ENCODE measurements around the gene ARHGAP26. TPM values are rescaled to one million over a fixed set of nuclear protein-coding genes. Genes with fewer than 3 reads are reported as not detected.

The ARHGAP26 gene
- total RNA-seq, 4 donors from 2014 or later = 11.0 to 23.3 (median 14.3) TPM

- TF ChIP-seq POLR2A (IDR thresholded peaks at IDR 0.05) (no peak), CTCF (IDR thresholded peaks at IDR 0.05) (no peak)
- no peak overlapping the region for H3K4me3 ChIP-seq (ENCODE audit: low read depth, poor library complexity, severe bottlenecking)
- WGBS, 2 donors = 11 to 12% methylated on average over 5 of the region's 5 CpGs
- no peak for DNase-seq (ENCODE audit: low spot score in 2 of 2)
- intact Hi-C loops (cut with DNase I; ENCODE audit: low total_unique reads) = no loop called here
These were observed 294.1 kb downstream of the ARHGAP26 start for GRCh38 chr5:143064218-143064641.

GRCh38 chr5:143064676-143065075 lies 294.5 kb downstream of the ARHGAP26 start:
- intact Hi-C loops (cut with DNase I; ENCODE audit: low total_unique reads) = no loop called here
- WGBS, 2 donors = 27 to 37% methylated on average over 2 of the region's 2 CpGs
- TF ChIP-seq POLR2A (IDR thresholded peaks at IDR 0.05) (no peak), CTCF (IDR thresholded peaks at IDR 0.05) (no peak)
- no peak overlapping the region for H3K4me3 ChIP-seq (ENCODE audit: low read depth, poor library complexity, severe bottlenecking)
- DNase-seq (ENCODE audit: low spot score in 2 of 2) = no peak

- H3K4me3 ChIP-seq (ENCODE audit: low read depth, poor library complexity, severe bottlenecking) = no peak overlapping the region
- no peak for TF ChIP-seq CTCF (IDR thresholded peaks at IDR 0.05)
- no peak for TF ChIP-seq POLR2A (IDR thresholded peaks at IDR 0.05)
- WGBS, 2 donors = 49 to 52% methylated on average over 10 of the region's 10 CpGs
- DNase-seq (ENCODE audit: low spot score in 2 of 2) = no peak
- intact Hi-C loops (cut with DNase I; ENCODE audit: low total_unique reads) = no loop called here
These were observed 295.2 kb downstream of the ARHGAP26 start for GRCh38 chr5:143065185-143065965.

GRCh38 chr5:143065996-143066522 lies 295.9 kb downstream of the ARHGAP26 start:
- intact Hi-C loops (cut with DNase I; ENCODE audit: low total_unique reads) = no loop called here
- no peak for DNase-seq (ENCODE audit: low spot score in 2 of 2)
- 98% methylated on average over 7 of the region's 7 CpGs for WGBS, 2 donors
- no peak overlapping the region for H3K4me3 ChIP-seq (ENCODE audit: low read depth, poor library complexity, severe bottlenecking)
- TF ChIP-seq CTCF (IDR thresholded peaks at IDR 0.05) (no peak), POLR2A (IDR thresholded peaks at IDR 0.05) (no peak)

GRCh38 chr5:143066556-143067281 lies 296.5 kb downstream of the ARHGAP26 start:
- TF ChIP-seq POLR2A (IDR thresholded peaks at IDR 0.05) (no peak), CTCF (IDR thresholded peaks at IDR 0.05) (no peak)
- WGBS, 2 donors = 50 to 63% methylated on average over 8 of the region's 8 CpGs
- no peak overlapping the region for H3K4me3 ChIP-seq (ENCODE audit: low read depth, poor library complexity, severe bottlenecking)
- intact Hi-C loops (cut with DNase I; ENCODE audit: low total_unique reads) = no loop called here
- no peak for DNase-seq (ENCODE audit: low spot score in 2 of 2)

All from lower leg skin (tissue), 4 donors.